Measurements from ENCODE around the gene NCEH1. TPM values are rescaled to one million over a fixed set of nuclear protein-coding genes. Genes with fewer than 3 reads are reported as not detected.

Gene NCEH1
- total RNA-seq, 1 donor from 2014 or later, result 25.8 TPM

DNA sequence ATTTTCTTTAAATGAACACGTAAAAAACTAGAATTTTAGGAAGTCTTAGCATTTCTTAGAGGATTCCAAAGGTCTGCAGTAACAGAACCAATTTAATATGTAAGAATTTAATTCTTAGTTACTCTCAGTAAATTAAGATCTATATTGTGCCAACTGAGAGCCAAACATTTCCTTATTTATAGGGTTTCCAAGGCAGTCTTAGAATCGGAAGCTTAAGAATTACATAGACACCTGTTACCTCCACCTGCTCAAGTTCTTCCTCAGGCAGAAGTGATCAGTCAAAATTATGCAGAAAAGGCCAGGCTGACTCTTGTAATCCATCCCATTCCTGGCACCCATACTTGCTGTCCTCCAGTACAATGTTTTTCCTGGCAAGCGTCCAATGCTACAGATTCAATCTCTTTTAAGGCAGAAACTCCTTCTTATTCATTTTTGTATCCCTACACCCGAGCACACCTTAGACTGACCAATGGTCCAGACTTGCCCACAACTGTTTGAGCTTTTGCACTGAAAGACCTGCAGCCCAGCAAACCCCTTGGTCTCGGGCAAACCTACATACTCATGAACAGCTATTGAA is 64.3 kb downstream of the NCEH1 start:
- DNase-seq (ENCODE audit: low read depth), result peak; percentile 58

DNA sequence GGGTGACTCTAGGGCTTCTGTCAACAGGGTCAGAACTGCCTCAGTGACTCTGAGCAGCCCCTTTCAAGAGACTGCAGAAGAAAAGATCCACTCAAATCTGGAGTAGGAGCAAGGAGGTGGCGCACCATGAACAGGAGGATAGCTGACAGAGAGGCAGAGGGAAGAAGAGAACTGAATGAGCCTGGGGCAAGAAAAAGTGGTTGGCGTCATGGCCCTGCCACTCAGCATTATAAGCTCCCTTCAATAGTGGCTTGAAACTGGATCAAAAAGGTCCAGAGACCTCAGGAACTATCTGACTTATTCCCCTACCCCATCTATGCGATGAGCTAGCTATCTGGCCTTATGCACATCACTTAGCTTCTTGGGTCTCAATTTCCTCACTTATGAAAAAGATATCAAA is 66.6 kb downstream of the NCEH1 start:
- no peak for DNase-seq (ENCODE audit: low read depth)

DNA sequence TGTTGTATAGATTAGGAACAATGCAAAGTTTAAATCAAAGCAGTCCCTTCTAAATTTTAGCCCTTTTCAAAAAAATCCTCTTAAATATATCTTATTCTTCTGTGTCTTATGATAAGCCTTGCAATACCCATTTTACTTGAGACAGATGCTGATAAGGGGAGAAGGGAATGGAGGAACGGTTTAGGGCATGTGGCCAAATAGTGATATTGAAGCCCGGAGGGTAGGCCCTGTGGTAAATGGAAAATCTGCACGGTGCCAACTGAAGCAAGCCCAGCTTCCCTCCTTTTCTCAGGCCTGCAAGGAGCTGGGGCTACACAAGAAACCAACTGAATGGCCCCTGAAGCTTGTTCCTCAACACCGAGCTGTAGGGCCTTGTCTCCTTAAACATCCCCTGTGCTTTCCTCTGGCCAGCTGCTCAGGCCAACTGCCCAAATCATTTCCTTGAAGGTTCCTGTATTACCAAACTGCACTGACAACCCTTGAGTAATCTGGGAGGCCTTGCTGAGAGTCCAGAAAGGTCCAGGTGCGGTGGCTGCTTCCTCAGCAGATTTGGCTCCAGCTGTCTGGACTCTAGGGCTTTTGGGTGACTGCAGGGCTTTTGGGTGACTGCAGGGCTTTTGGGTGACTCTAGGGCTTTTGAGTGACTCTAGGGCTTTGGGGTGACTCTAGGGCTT is 67.2 kb downstream of the NCEH1 start:
- DNase-seq (ENCODE audit: low read depth), result no peak

DNA sequence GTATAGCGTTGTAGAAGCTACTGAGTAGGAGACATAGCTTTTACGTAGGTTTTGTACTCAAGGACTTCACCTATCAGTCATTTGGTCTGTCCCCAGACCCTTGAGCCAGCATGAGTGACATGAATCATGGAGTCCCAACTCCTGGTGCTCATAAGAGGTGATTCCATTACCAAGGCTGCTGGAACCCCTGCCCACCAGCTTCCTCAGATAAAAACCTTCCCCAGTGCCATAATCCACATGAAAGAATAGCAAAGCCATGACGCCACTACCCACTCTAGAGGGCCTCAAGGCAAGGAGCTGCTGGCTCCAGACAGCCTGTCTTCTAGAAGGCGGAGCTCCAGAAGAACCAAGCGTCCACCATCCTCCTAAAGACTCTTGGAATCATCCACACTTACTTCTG is 69.6 kb downstream of the NCEH1 start:
- no peak for DNase-seq (ENCODE audit: low read depth)

DNA sequence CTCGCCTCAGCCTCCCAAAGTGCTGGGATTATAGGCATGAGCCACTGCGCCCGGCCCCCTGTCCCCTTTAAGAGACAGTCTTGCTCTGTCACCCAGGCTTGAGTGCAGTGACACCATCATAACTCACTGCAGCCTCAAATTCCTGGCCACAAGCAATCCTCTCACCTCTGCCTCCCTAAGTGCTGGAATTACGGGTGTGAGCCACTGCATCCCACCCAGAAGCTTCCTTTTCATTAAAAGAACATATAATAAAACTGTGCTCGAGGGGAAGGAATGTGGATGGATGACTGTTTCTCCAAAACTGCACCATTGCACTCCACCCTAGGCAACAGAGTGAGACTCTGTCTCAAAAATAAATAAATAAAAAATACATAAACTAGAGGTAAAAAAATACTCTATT is 70.1 kb downstream of the NCEH1 start:
- DNase-seq (ENCODE audit: low read depth), result no peak

DNA sequence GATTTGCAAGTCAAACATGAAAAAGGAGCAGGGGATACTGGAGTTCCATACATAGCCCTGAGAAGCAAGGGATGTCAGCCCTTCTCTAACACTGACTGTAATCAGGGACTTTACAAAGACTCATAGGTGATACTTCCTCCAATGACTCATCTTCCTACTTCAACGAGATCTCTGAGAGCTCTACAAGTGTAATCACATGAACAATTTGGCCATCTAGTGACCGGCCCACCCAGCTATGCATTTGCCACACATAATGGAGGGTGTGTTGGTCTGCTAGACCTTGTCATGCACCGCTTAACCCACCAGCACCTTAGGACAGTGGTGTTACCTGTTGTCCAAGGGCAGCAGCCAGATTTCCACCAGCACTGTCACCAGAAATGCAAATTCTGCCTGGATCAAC is 75.3 kb downstream of the NCEH1 start:
- DNase-seq (ENCODE audit: low read depth), result no peak

DNA sequence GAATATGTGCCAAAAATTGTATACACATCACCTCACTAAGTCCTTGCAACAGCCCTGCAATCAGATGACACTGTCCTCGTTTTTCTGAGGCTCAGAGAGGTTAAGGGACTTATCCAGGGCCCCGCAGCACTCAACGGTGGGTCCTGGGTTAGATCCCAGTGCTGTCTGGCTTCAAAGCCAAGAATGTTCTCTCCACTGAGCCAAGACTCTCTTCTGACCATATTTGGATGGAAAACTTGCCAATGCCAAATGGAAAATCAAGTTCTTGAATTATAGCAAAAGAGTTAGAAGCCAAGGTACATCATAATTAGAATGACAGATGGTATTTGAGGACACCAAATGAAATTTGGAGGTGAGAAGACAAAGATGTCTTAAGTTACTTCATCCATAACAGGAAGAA is 75.9 kb downstream of the NCEH1 start:
- no peak for DNase-seq (ENCODE audit: low read depth)

DNA sequence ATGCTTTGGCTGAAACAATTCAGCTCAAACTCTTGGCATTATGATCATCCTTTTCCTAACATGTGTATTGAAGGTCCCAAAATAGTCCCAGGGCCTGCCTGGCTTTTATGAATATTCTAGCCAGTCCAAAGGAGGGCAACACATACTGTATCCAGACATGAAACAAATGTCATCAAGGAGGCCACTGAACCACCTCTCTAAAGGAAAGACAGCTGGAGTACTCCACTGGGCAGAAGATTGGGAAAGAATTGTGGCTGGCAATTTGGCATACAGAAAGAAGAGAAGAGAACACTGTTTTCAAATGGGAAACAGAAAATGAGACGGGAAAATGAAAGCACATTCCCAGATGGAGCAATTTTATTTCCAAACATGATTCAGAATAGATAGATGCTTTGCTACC is 80.6 kb downstream of the NCEH1 start:
- peak; percentile 82 for DNase-seq (ENCODE audit: low read depth)

DNA sequence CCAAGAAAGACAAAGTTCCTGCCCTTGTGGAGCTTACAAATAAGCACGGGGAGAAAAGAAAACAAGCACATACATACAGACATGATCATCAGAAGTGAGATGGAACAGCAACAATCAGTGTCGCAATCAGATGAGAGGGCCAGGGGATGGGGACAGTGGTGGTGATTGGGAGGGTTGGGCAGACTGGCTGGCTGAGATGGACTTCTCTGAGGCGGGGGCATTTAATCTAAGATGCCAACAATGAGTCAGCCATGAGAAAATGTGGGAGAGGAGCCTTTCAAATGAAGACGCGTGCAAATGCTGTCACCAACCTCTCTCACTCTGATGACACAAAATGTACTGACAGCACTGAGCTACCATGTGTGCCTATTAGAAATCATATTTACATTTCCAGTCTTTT is 81.4 kb downstream of the NCEH1 start:
- no peak for DNase-seq (ENCODE audit: low read depth)

DNA sequence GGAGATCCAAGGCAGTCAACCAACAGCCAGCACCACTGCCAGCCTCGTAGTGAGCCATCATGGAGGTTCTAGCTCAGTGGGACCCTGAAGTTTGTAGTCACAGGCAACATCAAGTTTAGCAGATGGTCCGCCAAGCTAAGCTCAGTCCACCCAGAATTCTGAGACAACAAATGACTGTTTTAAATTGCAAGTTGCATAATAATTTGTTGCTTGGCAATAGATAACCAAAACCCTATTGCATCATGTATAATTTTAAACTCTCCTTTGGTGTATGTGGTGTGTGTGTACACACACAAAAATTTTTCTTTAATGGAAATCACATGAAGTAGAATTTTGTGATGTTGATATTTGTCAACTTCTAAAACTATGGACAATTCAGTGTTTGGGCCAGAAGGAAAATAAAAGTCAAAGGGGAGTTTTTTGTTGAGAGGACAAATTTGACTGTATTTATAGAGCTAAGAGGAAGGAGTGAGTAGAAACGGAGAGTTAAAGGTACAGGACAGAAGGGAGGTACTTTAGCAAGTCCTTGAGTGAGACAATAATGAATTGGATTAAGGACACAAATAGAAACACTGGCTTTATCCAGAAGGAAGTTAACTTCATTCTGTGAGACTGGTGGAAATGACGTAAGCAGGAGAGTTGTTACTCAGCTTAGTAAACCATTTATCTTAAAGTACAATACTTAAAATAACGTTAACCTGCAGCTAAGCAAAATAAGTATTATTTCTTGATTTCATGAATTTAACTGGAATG is 83.6 kb downstream of the NCEH1 start:
- DNase-seq (ENCODE audit: low read depth), result no peak

DNA sequence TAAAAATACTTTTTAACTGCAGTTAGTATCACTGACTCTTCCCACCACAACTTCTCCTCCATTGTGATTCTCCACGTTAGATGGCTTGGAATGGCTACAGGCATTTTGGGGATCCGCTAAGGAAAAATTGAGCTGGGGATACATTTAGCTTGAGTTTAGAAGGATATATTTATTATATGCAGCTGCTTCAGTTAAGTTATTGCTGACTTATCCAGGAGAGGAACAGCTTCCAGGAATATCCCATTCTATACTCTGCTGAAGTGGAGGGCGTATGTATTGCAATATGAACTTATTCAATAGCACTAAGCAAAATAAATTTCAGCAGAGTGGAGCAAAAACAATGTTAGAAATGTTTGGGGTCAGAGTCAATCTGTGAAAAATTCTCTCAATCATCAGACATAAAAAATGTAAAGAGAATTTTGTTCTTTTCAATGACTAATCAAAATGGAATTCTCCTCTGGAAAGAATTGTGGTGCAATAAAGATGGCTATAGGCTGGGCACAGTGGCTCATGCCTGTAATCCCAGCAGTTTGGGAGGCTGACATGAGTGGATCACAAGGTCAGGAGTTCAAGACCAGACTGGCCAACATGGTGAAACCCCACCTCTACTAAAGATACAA is 84.7 kb downstream of the NCEH1 start:
- no peak for DNase-seq (ENCODE audit: low read depth)

DNA sequence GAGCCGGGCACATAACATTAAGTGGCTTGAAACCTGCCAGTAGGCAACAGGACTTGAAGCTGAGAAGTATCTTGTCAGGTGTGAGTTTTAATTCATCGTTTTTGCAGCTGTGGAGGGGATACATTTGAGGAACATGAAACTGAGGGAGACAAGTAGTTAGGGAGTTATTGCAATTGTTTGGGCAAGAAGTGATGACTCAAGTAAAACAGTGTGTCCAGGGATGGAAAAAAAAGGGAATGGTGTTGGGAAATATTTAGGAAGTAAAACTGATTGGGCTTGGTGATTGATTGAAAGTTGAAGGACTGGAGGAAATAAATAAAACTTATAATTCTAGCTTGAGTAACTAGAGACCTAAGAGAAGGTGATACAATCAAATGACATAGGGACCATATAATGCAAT is 85.5 kb downstream of the NCEH1 start:
- no peak for DNase-seq (ENCODE audit: low read depth)

DNA sequence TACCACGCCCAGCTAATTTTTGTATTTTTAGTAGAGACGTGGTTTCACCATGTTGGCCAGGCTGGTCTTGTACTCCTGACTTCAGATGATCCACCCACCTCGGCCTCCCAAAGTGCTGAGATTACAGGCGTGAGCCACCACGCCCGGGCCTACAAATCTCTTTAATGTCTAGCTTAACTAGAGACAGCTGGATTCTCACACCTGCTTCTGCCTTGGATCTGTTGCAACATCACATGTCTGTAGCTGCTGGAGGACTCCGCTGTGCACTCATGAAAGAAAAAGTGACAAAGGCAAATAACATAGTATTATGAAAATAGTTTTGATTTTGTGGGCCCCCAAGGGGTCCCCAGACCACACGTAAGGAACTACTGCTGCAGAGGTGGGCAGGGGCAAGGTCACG is 85.9 kb downstream of the NCEH1 start:
- no peak for DNase-seq (ENCODE audit: low read depth)

DNA sequence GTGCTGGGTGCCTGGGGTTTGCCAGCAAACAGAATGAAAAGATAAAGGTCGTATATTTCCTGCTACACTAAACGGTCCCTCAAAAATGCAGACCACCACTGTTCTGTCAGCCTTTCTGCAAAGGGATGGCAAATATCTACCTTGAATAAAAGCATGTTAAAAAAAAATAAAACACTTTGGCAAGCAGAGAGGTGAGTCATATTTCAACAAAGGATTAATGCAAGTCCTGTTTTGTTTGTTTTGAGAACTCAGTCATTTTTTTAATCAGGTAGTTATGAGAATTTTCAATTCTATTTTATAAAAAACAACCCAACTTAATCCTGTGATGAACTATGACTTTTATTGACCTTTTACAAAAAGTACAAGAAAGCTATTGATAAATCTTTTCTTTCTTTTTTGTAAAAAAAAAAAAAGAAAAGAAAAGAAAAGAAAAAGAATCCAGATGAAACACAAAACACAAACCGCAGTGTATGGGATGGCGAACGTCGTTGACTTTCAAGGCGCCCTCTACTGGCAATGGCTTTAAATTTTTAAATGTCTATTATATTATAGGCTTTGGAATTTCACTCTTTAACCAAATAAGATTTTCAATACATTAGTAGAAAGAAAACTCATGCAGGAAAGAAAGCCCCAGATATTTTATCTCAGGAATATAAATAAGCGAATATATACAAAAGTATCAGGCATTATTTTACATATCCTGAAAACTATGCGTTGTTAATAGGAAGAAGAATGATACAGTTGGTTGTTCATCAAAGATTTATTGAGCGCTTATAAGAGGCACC is 87.8 kb downstream of the NCEH1 start:
- no peak for DNase-seq (ENCODE audit: low read depth)

DNA sequence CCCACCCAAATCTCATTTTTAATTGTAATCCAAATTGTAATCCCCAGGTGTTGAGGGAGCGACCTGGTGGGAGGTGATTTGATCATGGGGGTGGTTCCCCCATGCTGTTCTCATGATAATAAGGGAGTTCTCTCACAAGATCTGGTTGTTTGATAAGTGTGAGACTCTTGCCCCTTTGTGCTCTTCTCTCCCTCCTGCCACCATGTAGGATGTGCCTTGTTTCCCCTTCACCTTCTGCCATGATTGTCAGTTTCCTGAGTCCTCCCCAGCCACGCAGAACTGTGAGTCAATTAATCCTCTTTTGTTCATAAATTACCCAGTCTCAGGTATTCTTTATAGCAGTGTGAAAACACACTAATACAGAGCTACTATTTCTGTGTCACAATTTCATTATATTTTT is 88.7 kb downstream of the NCEH1 start:
- no peak for DNase-seq (ENCODE audit: low read depth)

DNA sequence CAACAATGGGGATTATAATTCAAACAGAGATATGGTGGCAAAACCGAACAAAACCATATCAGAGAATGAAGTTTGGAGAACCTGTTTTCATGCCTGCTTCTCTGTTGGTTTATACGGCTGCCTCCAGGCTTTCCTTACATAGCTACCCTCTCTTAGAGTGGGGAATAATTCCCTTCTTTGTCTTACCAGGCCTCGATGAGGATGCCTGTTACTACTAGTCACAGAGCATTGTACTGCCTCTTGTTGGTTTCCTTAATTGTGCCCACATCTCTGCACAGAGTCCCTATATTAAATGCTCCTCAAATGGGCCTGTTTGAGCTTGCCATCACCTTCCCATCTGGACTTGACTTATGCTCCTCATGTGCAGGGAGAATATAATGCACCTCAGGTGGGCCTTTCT is 92.9 kb downstream of the NCEH1 start:
- no peak for DNase-seq (ENCODE audit: low read depth)

DNA sequence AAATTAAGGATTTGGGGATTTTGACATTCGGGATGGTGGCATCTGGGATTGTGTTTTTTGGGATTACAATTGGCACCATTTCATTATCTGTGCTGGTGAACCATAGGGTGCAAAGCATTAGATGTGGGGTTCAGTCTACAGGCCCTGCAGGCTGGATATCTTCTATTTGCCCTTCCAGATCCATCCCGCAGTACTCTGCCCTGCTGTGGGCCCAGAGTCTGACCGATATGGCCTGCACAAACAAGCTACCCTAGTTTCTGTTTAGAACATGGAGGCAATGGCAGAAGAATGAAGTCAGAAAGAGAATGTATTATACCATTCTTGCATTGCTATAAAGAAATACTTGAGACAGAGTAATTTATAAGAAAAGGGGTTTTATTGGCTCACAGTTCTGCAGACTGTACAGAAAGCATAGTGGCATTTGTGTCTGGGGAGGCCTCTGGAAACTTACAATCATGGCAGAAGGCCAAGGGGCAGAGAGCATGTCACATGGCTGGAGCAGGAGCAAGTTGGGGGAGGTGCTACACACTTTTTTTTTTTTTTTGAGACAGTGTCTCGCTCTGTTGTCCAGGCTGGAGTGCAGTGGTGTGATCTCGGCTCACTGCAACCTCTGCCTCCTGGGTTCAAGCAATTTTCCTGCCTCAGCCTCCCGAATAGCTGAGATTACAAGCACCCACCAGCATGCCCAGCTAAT is 93.7 kb downstream of the NCEH1 start:
- no peak for DNase-seq (ENCODE audit: low read depth)

DNA sequence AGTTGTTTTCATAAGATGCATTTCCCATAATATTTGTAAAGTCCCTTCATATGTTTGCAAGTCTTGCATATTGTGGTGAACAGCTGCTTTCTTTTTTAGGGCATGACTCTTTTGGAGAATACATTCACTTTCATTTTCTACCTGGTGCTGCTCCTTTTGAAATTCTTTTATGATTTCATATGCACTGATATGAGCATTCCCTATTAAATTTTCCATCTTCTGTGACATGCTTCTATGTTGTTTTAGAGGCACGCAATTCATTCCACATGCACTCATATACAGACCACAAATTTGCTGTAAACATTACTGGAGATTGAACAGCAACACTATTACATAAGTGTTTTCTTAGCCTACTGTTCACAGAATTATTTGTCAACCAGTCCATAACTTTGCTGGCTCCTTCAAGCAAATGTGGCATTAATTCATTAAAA is 94.8 kb downstream of the NCEH1 start:
- no peak for DNase-seq (ENCODE audit: low read depth)

DNA sequence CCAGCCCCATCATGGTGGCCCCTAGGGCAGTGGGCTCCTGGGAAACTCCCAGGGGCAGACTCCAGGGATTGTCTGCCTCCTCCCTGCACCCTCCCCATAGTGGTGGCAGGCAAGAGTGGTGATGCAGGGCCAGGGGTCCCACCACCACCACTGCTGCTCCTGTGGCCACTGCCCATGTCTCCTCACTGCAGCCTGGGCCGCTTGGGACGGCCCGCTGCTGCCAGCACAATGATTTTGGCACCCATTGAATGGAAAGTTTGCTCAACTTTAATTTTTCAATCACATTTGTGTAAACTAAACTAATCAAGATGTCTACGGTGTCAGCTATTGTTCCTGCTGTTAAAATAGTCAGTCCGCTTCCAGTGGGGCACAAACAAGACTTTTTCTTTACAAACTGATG is 95.6 kb downstream of the NCEH1 start:
- no peak for DNase-seq (ENCODE audit: low read depth)

DNA sequence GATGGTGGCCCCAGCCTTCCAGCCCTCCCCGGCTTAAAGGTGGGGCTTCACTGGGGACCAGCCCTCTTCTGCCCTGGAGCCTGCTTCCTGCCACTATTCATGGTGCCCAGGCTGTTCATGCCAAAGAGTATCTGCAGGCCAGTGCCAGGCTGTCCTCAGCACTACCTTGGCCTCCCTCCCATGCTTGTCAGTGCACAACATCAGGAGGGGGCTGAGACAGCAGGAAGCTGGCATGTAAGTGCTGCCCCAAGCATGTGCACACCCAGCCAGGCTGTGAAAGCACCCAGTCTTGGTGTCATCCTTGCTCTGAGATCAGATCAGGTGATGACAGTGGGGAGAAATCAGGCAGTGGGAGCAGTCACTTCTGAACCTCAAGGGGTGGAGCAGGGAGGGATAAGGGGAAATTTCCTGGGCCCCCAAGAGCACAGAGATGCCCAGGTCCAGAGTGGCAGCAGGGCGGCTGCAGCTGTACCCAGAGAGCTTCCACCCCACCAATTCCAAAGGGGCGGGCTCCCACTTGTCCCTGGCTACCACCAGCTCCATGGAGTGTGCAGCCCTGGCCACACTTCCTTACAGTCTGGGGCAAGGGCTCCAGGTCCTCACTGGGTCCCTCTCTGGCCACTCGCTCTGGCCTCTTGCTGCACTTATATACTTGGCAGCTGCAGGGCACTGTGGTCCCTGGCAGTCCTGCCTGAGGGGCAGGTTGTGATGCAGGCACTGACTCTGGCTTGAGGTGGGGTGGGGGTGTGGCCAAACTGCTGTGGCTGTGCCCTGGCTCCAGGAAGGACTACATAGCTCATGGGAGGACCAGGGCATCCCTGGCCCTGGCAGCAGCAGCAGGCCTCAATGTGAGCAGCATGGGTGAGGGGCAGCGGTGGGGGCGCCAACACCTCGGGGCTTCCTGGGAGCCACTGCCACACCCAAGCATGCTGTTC is 96.3 kb downstream of the NCEH1 start:
- DNase-seq (ENCODE audit: low read depth), result no peak
